Progenitor cell of endocrine pancreas (in vitro differentiated cells): ENCODE data around the gene AP1S1. TPM values are rescaled to one million over a fixed set of nuclear protein-coding genes. Genes with fewer than 3 reads are reported as not detected.

Experiments
- DNase-seq: peaks from one replicate; pipeline ENCODE4 v3.0.0; 2021; ENCODE audit warnings: low spot score; ENCODE audit not compliant: unreplicated experiment
- H3K27ac Mint-ChIP-seq: 2 replicates; pipeline ENCODE4 v1.8.0; 2021; ENCODE audit warnings: mild to moderate bottlenecking, moderate library complexity, mixed read lengths
- H3K27me3 Mint-ChIP-seq: 2 replicates; pipeline ENCODE4 v1.8.0; 2021; ENCODE audit warnings: mixed read lengths
- H3K36me3 Mint-ChIP-seq: 2 replicates; pipeline ENCODE4 v1.8.0; 2022; ENCODE audit warnings: mixed read lengths; ENCODE audit not compliant: insufficient read depth
- H3K4me1 Mint-ChIP-seq: 2 replicates; pipeline ENCODE4 v1.8.0; 2021; ENCODE audit warnings: low read depth, mixed read lengths
- H3K4me3 Mint-ChIP-seq: 2 replicates; pipeline ENCODE4 v1.8.0; 2021; ENCODE audit warnings: low read depth, mild to moderate bottlenecking, moderate library complexity, mixed read lengths
- H3K9me3 Mint-ChIP-seq: 2 replicates; pipeline ENCODE4 v1.8.0; 2021; ENCODE audit warnings: low read depth, mixed read lengths
- CTCF ChIP-seq: fragments of 200-600 bp; sonication (generic); IDR thresholded peaks from one replicate; pipeline ENCODE4 v1.5.0; 2021; ENCODE audit warnings: antibody characterized with exemption, mild to moderate bottlenecking; ENCODE audit not compliant: unreplicated experiment
- total RNA-seq: library from RNA; stranded (reverse); gene quantifications from 2 replicates; pipeline ENCODE4 v1.2.1, GENCODE V29; 2021

Gene AP1S1
- total RNA-seq, 1 donor from 2014 or later: 61.3 TPM

- no peak overlapping the region for H3K4me3 Mint-ChIP-seq
- peaks cover 9% of the 10 kb centered on the region for H3K36me3 Mint-ChIP-seq
- H3K27me3 Mint-ChIP-seq: peaks cover 26% of the 10 kb centered on the region
- H3K27ac Mint-ChIP-seq: no peak overlapping the region
- no peaks in the 10 kb centered on the region for H3K9me3 Mint-ChIP-seq
- no peak for DNase-seq
- H3K4me1 Mint-ChIP-seq: peaks cover 8% of the 10 kb centered on the region
- TF ChIP-seq CTCF: no peak
These were observed 6.6 kb downstream of the AP1S1 start for GRCh38 chr7:101160910-101161309.

GRCh38 chr7:101161692-101162471 is 7.6 kb downstream of the AP1S1 start:
- Mint-ChIP-seq H3K4me3 (peak overlapping the region; percentile 64), H3K27me3 (peaks cover 33% of the 10 kb centered on the region), H3K36me3 (peaks cover 9% of the 10 kb centered on the region), H3K9me3 (no peaks in the 10 kb centered on the region), H3K27ac (peak overlapping the region; percentile 76), H3K4me1 (peaks cover 10% of the 10 kb centered on the region)
- no peak for TF ChIP-seq CTCF
- DNase-seq: no peak

GRCh38 chr7:101162551-101163278 is 8.4 kb downstream of the AP1S1 start:
- Mint-ChIP-seq H3K36me3 (peaks cover 9% of the 10 kb centered on the region), H3K27ac (peak overlapping the region; percentile 76), H3K4me3 (peak overlapping the region; percentile 64), H3K4me1 (peaks cover 10% of the 10 kb centered on the region), H3K9me3 (no peaks in the 10 kb centered on the region), H3K27me3 (peaks cover 41% of the 10 kb centered on the region)
- no peak for DNase-seq
- no peak for TF ChIP-seq CTCF

- peaks cover 49% of the 10 kb centered on the region for H3K27me3 Mint-ChIP-seq
These were observed 9.2 kb downstream of the AP1S1 start for GRCh38 chr7:101163279-101164070.

More at GRCh38 chr7:101163279-101164070, 9.2 kb downstream of the AP1S1 start:
- peaks cover 10% of the 10 kb centered on the region for H3K4me1 Mint-ChIP-seq
- no peak overlapping the region for H3K27ac Mint-ChIP-seq
- no peaks in the 10 kb centered on the region for H3K9me3 Mint-ChIP-seq
- DNase-seq: no peak
- H3K4me3 Mint-ChIP-seq: peak overlapping the region; percentile 56
- peaks cover 5% of the 10 kb centered on the region for H3K36me3 Mint-ChIP-seq
- no peak for TF ChIP-seq CTCF
